Measurements from ENCODE around the gene LRMDA.

- no peak for TF ChIP-seq POLR2A (IDR thresholded peaks at IDR 0.05)
- TF ChIP-seq CTCF (IDR thresholded peaks at IDR 0.05), result no peak
These were observed 370.2 kb downstream of the LRMDA start for GRCh38 chr10:75801661-75802060.
